SK-N-MC (cell line): ENCODE results near the gene ERC2.

ENCODE experiments used
- EZH2 ChIP-seq: fragments of 200-600 bp; sonication (generic); IDR thresholded peaks from one replicate; pipeline ENCODE4 v1.6.1; 2017; ENCODE audit warnings: antibody characterized with exemption
- FOXP2 ChIP-seq: optimal IDR thresholded peaks from 2 replicates; pipeline ENCODE3; 2011; ENCODE audit warnings: mild to moderate bottlenecking, moderate library complexity; ENCODE audit not compliant: insufficient read depth; ENCODE audit errors: extremely low read length, control extremely low read depth
- POLR2AphosphoS5 ChIP-seq: IDR thresholded peaks from 2 replicates; pipeline ENCODE4 v1.6.1; 2012; ENCODE audit warnings: mild to moderate bottlenecking, low read depth, low read length, borderline replicate concordance

DNA sequence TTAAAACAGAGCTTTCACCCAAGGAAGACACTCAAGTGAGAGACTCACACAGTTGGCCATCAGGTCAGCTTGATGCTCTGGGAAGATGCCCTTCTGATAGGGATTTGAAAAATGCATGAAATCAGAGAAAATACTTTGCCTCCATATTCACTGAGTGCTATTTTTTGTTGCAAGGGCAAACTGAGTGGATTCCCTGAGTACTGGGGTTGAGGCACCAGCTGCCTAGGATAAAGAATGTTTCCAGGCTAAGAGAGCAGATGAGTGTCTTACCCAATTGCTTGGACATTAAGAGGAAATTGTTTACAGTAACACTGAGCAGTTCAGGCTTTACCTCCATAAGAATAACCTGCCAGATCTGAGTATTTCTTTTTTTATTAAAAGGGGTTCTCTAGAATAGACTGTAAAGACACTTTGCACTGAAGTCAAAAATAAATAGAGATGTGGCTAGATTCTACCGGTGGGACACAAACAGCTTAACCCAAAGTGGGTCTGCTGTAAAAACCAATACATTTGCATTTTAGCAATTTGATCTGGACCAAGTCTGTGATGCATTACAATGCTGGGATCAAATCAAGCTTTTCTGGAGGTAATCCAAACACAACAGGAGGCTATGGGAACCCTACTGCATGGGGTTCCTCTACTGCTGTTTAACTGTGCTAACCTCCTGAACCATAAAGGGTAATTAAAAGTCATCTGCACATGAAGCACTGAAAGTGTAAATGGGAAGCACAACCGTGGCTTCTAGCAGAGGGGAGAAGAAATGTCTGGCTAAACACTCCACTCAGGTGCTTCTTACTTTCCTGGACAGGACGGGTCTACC lies 742.4 kb downstream of the ERC2 start:
- TF ChIP-seq EZH2 (no peak), POLR2AphosphoS5 (no peak), FOXP2 (no peak)
